GM23338 (cell line): Measurements from ENCODE around the gene NME5. TPM values are rescaled to one million over a fixed set of nuclear protein-coding genes. Genes with fewer than 3 reads are reported as not detected.

Experiments used
- ATAC-seq: fragments of 200-7000 bp; cut with Tn5 transposase; 3 replicates; pipeline ENCODE4 v1.9.1; 2020
- DNase-seq: peaks from one replicate; pipeline ENCODE4 v3.0.0-alpha.2; 2015; ENCODE audit warnings: low spot score
- H2AFZ ChIP-seq: fragments of 200-600 bp; sonication (generic); 2 replicates; pipeline ENCODE4 v1.8.0; 2016; ENCODE audit warnings: antibody characterized with exemption, mild to moderate bottlenecking, moderate library complexity
- H3F3A ChIP-seq: fragments of 200-600 bp; sonication (generic); replicated peaks from 2 replicates; pipeline ENCODE4 v1.8.0; 2017; ENCODE audit warnings: antibody characterized with exemption, mixed run types, low read depth
- H3K27ac ChIP-seq: fragments of 200-600 bp; sonication (generic); 2 replicates; pipeline ENCODE4 v1.6.1; 2016; ENCODE audit warnings: low read depth
- H3K27me3 ChIP-seq: fragments of 200-600 bp; sonication (generic); 2 replicates; pipeline ENCODE4 v1.8.0; 2016; ENCODE audit warnings: mild to moderate bottlenecking, mixed run types, moderate library complexity; ENCODE audit not compliant: insufficient read depth
- H3K36me3 ChIP-seq: fragments of 200-600 bp; sonication (generic); 2 replicates; pipeline ENCODE4 v1.8.0; 2016; ENCODE audit warnings: mild to moderate bottlenecking; ENCODE audit not compliant: insufficient read depth
- H3K4me1 ChIP-seq: fragments of 200-600 bp; sonication (generic); 2 replicates; pipeline ENCODE4 v1.8.0; 2016; ENCODE audit warnings: mild to moderate bottlenecking, moderate library complexity; ENCODE audit not compliant: insufficient read depth
- H3K4me2 ChIP-seq: fragments of 200-600 bp; sonication (generic); 2 replicates; pipeline ENCODE4 v1.7.1; 2017; ENCODE audit warnings: mixed run types
- H3K4me3 ChIP-seq: fragments of 200-600 bp; sonication (generic); 2 replicates; pipeline ENCODE4 v1.6.1; 2016; ENCODE audit warnings: mixed run types
- H3K79me2 ChIP-seq: fragments of 200-600 bp; sonication (generic); replicated peaks from 2 replicates; pipeline ENCODE4 v1.8.0; 2017; ENCODE audit warnings: mild to moderate bottlenecking; ENCODE audit not compliant: insufficient read depth
- H3K9me2 ChIP-seq: fragments of 200-600 bp; sonication (generic); 2 replicates; pipeline ENCODE4 v1.8.0; 2017; ENCODE audit not compliant: insufficient read depth
- H4K20me1 ChIP-seq: fragments of 200-600 bp; sonication (generic); replicated peaks from 2 replicates; pipeline ENCODE4 v1.8.0; 2017; ENCODE audit warnings: mild to moderate bottlenecking; ENCODE audit not compliant: insufficient read depth
- H3K27ac Mint-ChIP-seq: 2 replicates; pipeline ENCODE4 v1.8.0; 2020; ENCODE audit warnings: inconsistent platforms, mild to moderate bottlenecking, moderate library complexity, mixed read lengths
- H3K27me3 Mint-ChIP-seq: 3 replicates; pipeline ENCODE4 v1.8.0; 2022; ENCODE audit warnings: low read depth, mild to moderate bottlenecking, moderate library complexity, mixed read lengths, inconsistent platforms; ENCODE audit not compliant: insufficient read depth, poor library complexity
- H3K36me3 Mint-ChIP-seq: 3 replicates; pipeline ENCODE4 v1.8.0; 2021; ENCODE audit warnings: low read depth, mild to moderate bottlenecking, inconsistent platforms, moderate library complexity, mixed read lengths
- H3K4me1 Mint-ChIP-seq: 3 replicates; pipeline ENCODE4 v1.8.0; 2020; ENCODE audit warnings: mild to moderate bottlenecking, inconsistent platforms, mixed read lengths
- H3K4me3 Mint-ChIP-seq: 3 replicates; pipeline ENCODE4 v1.8.0; 2021; ENCODE audit warnings: moderate library complexity, mild to moderate bottlenecking, inconsistent platforms, mixed read lengths
- H3K9me3 Mint-ChIP-seq: 3 replicates; pipeline ENCODE4 v1.8.0; 2020; ENCODE audit warnings: moderate library complexity, mild to moderate bottlenecking, inconsistent platforms, mixed read lengths
- EZH2phosphoT487 ChIP-seq: fragments of 200-600 bp; sonication (generic); IDR thresholded peaks from one replicate; pipeline ENCODE4 v1.8.1; 2018; ENCODE audit warnings: antibody characterized with exemption; ENCODE audit not compliant: unreplicated experiment
- STAT1 ChIP-seq: IDR thresholded peaks from one replicate; pipeline ENCODE4 v1.6.1; 2016; ENCODE audit warnings: antibody characterized with exemption; ENCODE audit not compliant: unreplicated experiment
- ZNF331 ChIP-seq: fragments of 250-450 bp; sonication (Bioruptor Pico); IDR thresholded peaks from 2 replicates; pipeline ENCODE4 v1.5.0; 2020; ENCODE audit warnings: low read depth, mild to moderate bottlenecking, moderate library complexity
- polyA plus RNA-seq: library from polyadenylated mRNA; unstranded; fragments of >200 nt; fragmentation: Nextera tagmentation; extraction: Ambion mirVana; gene quantifications from 2 replicates; pipeline ENCODE4 v1.2.1, GENCODE V29; 2016
- total RNA-seq: library from RNA; depleted of rRNA; stranded (reverse); fragments of >200 nt; shearing (Covaris generic); gene quantifications from 2 replicates; pipeline ENCODE4 v1.2.3, GENCODE V29; 2014
- TF ChIP-seq, protein P1 (sequence below): fragments of 250-450 bp; sonication (Bioruptor Pico); IDR thresholded peaks from 2 replicates; pipeline ENCODE4 v1.5.0; 2020; ENCODE audit warnings: mild to moderate bottlenecking, moderate library complexity

NME5 gene
- total and polyA plus RNA-seq, 2 experiments from 2014 or later = 0.45 TPM; not detected in 1

DNA sequence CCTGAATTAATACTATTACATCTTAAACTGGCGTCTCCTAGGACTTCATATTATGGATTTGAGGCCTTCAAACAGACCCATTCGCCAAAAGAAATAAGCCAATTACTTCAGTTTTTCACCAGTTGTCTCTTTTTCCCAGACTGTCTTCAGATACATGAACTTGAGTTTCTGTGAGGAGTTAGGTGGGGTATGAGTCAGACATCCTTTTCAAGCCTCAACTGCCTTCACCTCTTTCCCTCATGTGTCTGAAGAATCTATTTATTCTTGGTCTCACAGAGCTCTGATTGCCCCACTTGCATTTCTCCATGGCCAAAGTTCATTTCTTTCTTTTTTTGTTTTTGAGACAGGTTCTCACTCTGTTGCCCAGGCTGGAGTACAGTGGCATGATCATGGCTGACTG is 42.9 kb downstream of the NME5 start:
- no peak overlapping the region for H3K27ac Mint-ChIP-seq
- no peaks in the 10 kb centered on the region for H3K9me2 ChIP-seq
- no peak overlapping the region; the same call in 2 of the 3 replicates for H3K4me3 Mint-ChIP-seq
- no peak overlapping the region for H2AFZ ChIP-seq
- TF ChIP-seq, protein P1, sequence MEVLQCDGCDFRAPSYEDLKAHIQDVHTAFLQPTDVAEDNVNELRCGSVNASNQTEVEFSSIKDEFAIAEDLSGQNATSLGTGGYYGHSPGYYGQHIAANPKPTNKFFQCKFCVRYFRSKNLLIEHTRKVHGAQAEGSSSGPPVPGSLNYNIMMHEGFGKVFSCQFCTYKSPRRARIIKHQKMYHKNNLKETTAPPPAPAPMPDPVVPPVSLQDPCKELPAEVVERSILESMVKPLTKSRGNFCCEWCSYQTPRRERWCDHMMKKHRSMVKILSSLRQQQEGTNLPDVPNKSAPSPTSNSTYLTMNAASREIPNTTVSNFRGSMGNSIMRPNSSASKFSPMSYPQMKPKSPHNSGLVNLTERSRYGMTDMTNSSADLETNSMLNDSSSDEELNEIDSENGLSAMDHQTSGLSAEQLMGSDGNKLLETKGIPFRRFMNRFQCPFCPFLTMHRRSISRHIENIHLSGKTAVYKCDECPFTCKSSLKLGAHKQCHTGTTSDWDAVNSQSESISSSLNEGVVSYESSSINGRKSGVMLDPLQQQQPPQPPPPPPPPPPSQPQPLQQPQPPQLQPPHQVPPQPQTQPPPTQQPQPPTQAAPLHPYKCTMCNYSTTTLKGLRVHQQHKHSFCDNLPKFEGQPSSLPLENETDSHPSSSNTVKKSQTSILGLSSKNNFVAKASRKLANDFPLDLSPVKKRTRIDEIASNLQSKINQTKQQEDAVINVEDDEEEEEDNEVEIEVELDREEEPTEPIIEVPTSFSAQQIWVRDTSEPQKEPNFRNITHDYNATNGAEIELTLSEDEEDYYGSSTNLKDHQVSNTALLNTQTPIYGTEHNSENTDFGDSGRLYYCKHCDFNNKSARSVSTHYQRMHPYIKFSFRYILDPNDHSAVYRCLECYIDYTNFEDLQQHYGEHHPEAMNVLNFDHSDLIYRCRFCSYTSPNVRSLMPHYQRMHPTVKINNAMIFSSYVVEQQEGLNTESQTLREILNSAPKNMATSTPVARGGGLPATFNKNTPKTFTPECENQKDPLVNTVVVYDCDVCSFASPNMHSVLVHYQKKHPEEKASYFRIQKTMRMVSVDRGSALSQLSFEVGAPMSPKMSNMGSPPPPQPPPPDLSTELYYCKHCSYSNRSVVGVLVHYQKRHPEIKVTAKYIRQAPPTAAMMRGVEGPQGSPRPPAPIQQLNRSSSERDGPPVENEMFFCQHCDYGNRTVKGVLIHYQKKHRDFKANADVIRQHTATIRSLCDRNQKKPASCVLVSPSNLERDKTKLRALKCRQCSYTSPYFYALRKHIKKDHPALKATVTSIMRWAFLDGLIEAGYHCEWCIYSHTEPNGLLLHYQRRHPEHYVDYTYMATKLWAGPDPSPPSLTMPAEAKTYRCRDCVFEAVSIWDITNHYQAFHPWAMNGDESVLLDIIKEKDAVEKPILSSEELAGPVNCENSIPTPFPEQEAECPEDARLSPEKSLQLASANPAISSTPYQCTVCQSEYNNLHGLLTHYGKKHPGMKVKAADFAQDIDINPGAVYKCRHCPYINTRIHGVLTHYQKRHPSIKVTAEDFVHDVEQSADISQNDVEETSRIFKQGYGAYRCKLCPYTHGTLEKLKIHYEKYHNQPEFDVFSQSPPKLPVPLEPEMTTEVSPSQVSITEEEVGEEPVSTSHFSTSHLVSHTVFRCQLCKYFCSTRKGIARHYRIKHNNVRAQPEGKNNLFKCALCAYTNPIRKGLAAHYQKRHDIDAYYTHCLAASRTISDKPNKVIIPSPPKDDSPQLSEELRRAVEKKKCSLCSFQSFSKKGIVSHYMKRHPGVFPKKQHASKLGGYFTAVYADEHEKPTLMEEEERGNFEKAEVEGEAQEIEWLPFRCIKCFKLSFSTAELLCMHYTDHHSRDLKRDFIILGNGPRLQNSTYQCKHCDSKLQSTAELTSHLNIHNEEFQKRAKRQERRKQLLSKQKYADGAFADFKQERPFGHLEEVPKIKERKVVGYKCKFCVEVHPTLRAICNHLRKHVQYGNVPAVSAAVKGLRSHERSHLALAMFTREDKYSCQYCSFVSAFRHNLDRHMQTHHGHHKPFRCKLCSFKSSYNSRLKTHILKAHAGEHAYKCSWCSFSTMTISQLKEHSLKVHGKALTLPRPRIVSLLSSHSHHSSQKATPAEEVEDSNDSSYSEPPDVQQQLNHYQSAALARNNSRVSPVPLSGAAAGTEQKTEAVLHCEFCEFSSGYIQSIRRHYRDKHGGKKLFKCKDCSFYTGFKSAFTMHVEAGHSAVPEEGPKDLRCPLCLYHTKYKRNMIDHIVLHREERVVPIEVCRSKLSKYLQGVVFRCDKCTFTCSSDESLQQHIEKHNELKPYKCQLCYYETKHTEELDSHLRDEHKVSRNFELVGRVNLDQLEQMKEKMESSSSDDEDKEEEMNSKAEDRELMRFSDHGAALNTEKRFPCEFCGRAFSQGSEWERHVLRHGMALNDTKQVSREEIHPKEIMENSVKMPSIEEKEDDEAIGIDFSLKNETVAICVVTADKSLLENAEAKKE (CRISPR knock-in tag) = no peak
- TF ChIP-seq STAT1 (no peak), EZH2phosphoT487 (no peak)
- no peak overlapping the region for H3K27ac ChIP-seq
- peaks cover 13% of the 10 kb centered on the region for H3F3A ChIP-seq
- H3K4me3 ChIP-seq = 0 out of 2 replicates have a peak overlapping the region, but pooled peaks have one; percentile 3
- no peaks in the 10 kb centered on the region for H3K36me3 ChIP-seq
- no peaks in the 10 kb centered on the region; the same call in 2 of the 3 replicates for H3K36me3 Mint-ChIP-seq
- H3K9me3 Mint-ChIP-seq = peaks cover 4% of the 10 kb centered on the region; the same call in 1 of the 3 replicates
- no peaks in the 10 kb centered on the region for H3K79me2 ChIP-seq
- DNase-seq (no peak), ATAC-seq (no peak)
- peaks cover 50% of the 10 kb centered on the region for H3K4me1 ChIP-seq
- peaks cover 88% of the 10 kb centered on the region for H3K27me3 Mint-ChIP-seq
- H3K4me1 Mint-ChIP-seq = peaks cover 60% of the 10 kb centered on the region
- peaks cover 94% of the 10 kb centered on the region for H3K27me3 ChIP-seq
- H4K20me1 ChIP-seq = peaks cover 3% of the 10 kb centered on the region; the same call in 1 of the 2 replicates
- H3K4me2 ChIP-seq = peak overlapping the region; percentile 67; the same call in 1 of the 2 replicates

GRCh38 chr5:138095100-138095907 is 43.9 kb downstream of the NME5 start:
- DNase-seq = peak; percentile 85
- peak overlapping the region; percentile 50 for H3K4me3 Mint-ChIP-seq
- no peak overlapping the region for H2AFZ ChIP-seq
- TF ChIP-seq, protein P1 (CRISPR knock-in tag) = peak; percentile 87
- TF ChIP-seq ZNF331 (CRISPR knock-in tag) = no peak

More at GRCh38 chr5:138095100-138095907, 43.9 kb downstream of the NME5 start:
- peaks cover 67% of the 10 kb centered on the region for H3K4me1 Mint-ChIP-seq
- Histone ChIP-seq H3K9me2 (no peaks in the 10 kb centered on the region), H4K20me1 (peaks cover under 1% of the 10 kb centered on the region; the same call in 1 of the 2 replicates), H3K4me2 (peak overlapping the region; percentile 67), H3K27me3 (peaks cover 94% of the 10 kb centered on the region), H3K36me3 (no peaks in the 10 kb centered on the region), H3K4me1 (peaks cover 50% of the 10 kb centered on the region), H3F3A (peaks cover 13% of the 10 kb centered on the region), H3K79me2 (no peaks in the 10 kb centered on the region), H3K27ac (no peak overlapping the region), H3K4me3 (peak overlapping the region; percentile 3)
- peaks cover 4% of the 10 kb centered on the region; the same call in 1 of the 3 replicates for H3K9me3 Mint-ChIP-seq
- H3K27ac Mint-ChIP-seq = peak overlapping the region; percentile 18; the same call in 1 of the 2 replicates
- peak; percentile 84 for ATAC-seq
- no peaks in the 10 kb centered on the region for H3K36me3 Mint-ChIP-seq
- peaks cover 92% of the 10 kb centered on the region for H3K27me3 Mint-ChIP-seq
